ENCODE data around the gene TXNDC5.

Gene TXNDC5

DNA sequence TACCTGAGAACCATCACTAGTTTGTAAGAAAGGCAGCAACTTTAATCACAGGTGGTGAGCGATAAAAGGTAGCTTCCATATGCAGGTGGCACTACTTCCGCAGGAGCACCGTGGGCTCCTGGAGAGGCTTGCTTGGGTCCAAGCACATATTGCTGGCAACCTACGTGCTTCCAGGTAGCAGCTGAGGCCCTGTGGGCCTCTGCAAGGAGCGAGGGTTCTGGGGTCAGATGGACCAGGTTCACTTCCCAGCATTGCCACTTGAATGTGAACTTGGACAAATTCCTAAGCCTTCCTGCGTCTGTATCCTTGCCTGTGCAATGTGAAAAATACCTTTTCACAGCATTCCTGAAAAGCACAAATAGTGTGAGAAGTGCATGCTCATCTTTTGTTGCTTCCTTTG is 31.0 kb downstream of the TXNDC5 start:
- DNase-seq (ENCODE audit: low read depth), result no peak
- in situ Hi-C loops (cut with HindIII; ENCODE audit: low sequenced_read_pairs), result no loop called here
- no peak for TF ChIP-seq CTCF (IDR thresholded peaks at IDR 0.05; ENCODE audit: low read depth, low read length, missing control alignments)
- H3K4me3 ChIP-seq (ENCODE audit: low read depth, low read length), result no peak overlapping the region

DNA sequence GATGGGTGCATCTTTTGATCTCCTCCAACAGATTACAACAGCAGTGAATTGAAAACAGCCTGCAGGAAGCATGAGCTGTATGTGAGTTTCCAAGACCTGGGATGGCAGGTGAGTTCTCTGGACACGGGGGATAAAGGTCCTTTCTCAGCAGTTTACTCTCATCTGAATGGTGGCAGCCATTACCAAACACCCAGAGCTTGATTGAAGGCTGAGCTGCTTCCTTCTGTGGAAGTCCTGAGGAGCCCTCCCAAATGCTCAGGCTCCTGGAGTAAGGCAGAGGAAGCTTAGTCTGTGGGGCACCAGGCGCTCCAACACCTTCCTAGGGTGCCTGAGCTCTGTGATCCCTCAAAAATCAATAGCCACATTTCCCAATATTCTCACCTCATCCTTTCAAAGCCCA is 31.5 kb downstream of the TXNDC5 start:
- in situ Hi-C loops (cut with HindIII; ENCODE audit: low sequenced_read_pairs), result no loop called here
- H3K4me3 ChIP-seq (ENCODE audit: low read depth, low read length), result no peak overlapping the region
- no peak for DNase-seq (ENCODE audit: low read depth)
- no peak for TF ChIP-seq CTCF (IDR thresholded peaks at IDR 0.05; ENCODE audit: low read depth, low read length, missing control alignments)

- in situ Hi-C loops (cut with HindIII; ENCODE audit: low sequenced_read_pairs), result no loop called here
- DNase-seq (ENCODE audit: low read depth), result no peak
- TF ChIP-seq CTCF (IDR thresholded peaks at IDR 0.05; ENCODE audit: low read depth, low read length, missing control alignments), result no peak
Observed at GRCh38 chr6:7878401-7878964, 32.1 kb downstream of the TXNDC5 start.

GRCh38 chr6:7868926-7869325 is 41.7 kb downstream of the TXNDC5 start:
- in situ Hi-C loops (cut with HindIII; ENCODE audit: low sequenced_read_pairs), result no loop called here
- H3K4me3 ChIP-seq (ENCODE audit: low read depth, low read length), result no peak overlapping the region
- no peak for TF ChIP-seq CTCF (IDR thresholded peaks at IDR 0.05; ENCODE audit: low read depth, low read length, missing control alignments)
- no peak for DNase-seq (ENCODE audit: low read depth)

More at GRCh38 chr6:7878401-7878964, 32.1 kb downstream of the TXNDC5 start:
- H3K4me3 ChIP-seq (ENCODE audit: low read depth, low read length), result no peak overlapping the region

DNA sequence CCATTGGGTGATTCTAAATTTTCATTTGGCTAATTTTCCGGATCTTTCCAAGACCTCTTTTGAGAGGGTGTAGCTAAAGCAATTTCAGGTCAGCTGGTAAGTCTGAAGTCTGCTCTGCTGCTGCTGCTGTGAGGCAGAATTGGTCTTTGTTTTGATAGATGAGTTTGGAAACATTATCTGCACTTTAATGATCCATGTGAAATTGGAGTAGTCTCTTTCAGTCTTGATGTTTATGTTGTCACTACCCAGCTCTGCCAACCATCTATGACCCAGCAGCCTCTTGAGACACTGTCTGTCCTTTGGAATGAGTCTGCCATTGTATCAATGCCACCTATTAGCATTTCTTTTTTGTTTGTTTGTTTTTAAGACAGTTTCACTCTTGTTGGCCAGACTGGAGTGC is 44.1 kb downstream of the TXNDC5 start:
- H3K4me3 ChIP-seq (ENCODE audit: low read depth, low read length), result no peak overlapping the region
- in situ Hi-C loops (cut with HindIII; ENCODE audit: low sequenced_read_pairs), result no loop called here
- no peak for DNase-seq (ENCODE audit: low read depth)
- TF ChIP-seq CTCF (IDR thresholded peaks at IDR 0.05; ENCODE audit: low read depth, low read length, missing control alignments), result no peak

DNA sequence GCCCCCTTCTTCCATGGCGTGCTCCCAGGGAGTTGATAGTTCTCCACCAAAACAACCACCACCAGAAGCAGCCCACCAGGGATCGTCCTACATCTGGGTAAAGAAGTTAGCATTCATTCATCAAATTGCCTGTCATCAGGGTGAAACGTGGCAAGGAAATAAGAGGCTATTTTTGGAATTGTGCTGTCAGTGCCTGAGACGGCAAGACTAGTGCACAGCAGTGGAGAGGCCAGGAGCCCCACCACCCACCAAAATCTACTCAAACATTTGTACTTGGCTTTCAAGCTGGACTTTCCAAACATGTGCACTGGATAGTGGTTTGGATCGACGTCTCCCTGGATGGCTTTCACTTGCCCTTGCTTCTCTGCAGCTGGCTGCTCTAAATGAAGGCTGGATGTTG is 44.8 kb downstream of the TXNDC5 start:
- no peak overlapping the region for H3K4me3 ChIP-seq (ENCODE audit: low read depth, low read length)
- DNase-seq (ENCODE audit: low read depth), result no peak
- in situ Hi-C loops (cut with HindIII; ENCODE audit: low sequenced_read_pairs), result no loop called here
- TF ChIP-seq CTCF (IDR thresholded peaks at IDR 0.05; ENCODE audit: low read depth, low read length, missing control alignments), result no peak

DNA sequence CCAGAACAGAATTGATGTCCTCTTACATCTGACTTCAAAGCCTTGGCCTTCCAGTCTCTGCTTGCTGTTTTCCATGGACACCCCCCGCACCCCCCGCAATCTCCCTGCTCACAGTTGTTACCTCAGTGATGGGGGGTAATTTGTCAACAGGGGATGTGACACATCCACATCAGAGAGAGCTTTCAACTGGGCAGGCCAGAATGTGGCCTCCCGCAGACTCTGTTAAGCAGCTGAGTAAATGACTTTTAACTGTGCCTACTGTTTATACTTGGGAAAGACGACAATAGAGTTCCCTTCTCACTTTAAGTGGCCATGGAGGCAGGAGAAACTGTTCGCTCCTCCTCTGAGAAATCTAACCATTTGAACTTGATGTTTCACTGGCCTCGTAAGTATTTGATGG is 51.0 kb downstream of the TXNDC5 start:
- in situ Hi-C loops (cut with HindIII; ENCODE audit: low sequenced_read_pairs), result no loop called here
- TF ChIP-seq CTCF (IDR thresholded peaks at IDR 0.05; ENCODE audit: low read depth, low read length, missing control alignments), result no peak
- DNase-seq (ENCODE audit: low read depth), result no peak
- no peak overlapping the region for H3K4me3 ChIP-seq (ENCODE audit: low read depth, low read length)
